ENCODE measurements around the gene SLC6A8.

Gene SLC6A8

DNA sequence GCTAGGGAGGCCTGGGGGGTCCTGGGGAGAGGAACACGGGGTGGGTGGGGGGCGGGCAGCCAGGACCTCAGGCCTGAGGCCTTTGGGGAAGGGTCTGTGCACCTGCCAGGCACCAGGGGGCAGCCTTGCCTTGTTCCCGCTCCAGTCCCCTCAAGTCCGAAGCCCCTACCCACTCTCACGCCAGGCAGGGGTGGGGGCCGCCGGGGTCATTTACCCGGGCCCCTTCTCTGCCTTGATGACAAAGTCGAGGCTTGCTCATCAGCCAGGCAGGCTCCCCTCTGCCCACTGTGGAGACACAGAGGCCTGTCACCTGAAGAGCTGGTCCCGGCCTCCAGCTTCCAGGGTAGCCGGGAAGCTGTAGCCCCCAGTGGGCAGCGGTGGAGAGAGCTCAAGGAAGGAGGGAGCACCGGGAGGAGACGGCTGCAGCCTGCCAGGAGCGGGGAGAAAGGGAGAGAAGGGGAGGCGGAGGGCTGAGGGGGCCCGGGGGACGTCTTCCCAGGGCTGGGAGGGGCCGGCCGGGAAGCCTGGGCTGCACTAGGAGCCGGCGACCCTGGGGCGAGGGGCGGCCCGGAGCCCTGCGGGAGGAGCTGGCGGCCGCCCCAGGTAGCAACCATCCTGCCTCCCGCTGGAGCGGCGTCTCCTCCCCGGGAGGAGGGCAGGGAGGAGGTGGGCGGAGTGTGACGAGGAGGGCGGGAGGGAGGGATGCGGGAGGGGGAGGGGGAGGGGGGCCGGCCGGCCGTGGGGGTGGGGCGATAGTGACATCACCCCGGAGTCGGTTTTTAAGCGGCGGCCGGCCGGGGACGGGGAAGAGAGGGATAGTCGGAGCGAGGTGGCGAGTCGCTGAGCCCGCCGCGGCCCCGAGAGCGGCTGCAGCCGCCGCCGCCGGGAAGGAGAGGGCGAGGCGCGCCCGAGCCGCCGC, at the start of gene SLC6A8:
Gene SLC6A8, plus strand, starts transcription at position 806 of the 919 bp plus-strand sequence. CDS start 649 bp downstream, outside the sequence.
- peak; percentile 64 for DNase-seq

DNA sequence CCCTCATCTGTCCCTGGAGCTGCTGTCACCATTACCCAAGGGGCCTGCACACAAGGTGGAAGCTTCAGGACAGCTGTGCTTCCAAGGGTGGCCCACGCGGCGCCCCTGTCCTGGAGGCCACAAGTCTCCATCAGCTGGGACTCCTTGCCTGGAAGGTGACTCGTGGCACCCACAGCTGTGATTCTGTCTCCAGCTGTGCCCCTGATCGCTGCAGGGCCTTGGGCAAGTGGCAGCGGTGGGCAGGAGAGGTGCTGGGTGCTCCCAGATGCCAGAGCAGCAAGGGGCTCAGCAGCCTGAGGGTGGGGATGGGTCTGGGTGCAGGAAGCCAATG, 49.7 kb upstream of the SLC6A8 start:
- DNase-seq: no peak

DNA sequence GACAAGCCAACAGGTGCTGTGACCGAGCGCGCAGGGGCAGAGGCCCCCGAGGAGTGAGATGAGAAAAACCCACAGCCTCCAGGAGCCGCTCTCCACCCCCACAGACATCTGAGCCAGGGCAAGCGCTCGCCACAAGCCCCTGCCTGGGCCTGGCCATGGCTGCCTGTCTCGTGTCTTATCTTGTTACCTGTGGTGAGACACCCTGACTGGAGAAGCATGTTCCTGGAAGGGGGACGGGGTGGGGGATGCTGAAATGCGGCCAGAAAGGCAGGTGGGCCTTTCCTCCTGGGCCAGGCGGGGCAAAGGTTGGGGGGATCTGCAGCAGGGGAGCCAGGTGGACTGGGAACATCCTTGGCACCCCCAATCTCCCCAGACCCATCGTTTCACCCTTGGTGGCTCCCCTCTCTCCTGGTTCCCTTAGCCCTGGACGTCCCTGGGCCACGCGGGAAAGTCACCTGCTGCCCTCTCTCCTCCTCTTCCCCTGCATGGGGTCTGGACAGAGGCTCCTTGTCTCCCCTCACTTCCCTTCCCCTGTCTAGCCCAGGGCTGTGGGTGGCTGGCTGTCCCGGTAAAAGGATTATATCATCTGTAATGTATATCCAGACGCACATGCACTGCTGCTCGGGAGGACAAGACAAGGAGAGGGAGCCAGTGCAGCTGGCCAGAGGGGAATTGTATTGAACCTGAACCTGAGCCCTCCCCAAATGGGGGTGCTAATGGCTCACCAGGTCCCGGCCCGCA, 49.1 kb upstream of the SLC6A8 start:
- no peak for DNase-seq

DNA sequence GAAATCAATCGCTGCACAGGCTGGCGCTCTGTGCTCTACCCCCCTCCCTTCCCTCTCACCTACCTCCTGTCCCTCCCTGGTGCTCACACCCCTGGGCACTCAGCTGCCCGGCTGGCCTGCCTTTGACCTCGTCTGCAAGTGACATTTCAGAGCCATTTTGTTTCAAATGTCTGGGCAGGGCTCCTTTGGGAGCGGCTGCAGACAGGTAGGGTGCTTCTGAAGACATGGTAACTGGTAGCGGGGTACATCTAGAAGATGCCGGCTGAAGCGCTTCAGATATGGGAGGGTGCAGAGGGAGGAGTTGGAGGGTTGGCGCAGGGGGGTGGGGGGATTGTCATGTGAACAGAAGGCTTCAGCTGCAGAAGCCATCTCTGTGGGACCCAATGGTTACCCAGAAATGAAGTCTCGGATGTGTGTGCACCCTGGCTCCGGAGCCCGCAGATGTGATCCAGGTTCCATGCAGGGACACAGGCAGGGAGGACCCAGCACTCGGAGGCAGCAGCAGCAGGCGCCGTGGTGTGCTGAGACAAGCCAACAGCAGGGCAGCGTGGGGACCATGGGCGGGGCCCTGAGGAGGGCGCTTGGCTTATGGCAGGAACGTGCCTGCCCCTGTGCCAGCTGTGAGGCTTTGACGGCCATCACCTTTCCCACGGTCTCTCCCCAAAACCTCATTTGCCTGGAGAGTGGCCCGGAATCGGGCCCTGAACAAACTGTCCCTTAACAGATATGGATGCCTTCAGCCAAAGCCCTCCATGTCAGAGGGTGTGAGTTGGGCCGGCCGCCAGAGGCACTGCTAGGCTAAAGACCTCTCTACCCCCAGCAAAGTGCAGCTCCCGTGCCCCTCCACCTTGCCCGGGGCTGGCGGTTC, 48.3 kb upstream of the SLC6A8 start:
- no peak for DNase-seq

DNA sequence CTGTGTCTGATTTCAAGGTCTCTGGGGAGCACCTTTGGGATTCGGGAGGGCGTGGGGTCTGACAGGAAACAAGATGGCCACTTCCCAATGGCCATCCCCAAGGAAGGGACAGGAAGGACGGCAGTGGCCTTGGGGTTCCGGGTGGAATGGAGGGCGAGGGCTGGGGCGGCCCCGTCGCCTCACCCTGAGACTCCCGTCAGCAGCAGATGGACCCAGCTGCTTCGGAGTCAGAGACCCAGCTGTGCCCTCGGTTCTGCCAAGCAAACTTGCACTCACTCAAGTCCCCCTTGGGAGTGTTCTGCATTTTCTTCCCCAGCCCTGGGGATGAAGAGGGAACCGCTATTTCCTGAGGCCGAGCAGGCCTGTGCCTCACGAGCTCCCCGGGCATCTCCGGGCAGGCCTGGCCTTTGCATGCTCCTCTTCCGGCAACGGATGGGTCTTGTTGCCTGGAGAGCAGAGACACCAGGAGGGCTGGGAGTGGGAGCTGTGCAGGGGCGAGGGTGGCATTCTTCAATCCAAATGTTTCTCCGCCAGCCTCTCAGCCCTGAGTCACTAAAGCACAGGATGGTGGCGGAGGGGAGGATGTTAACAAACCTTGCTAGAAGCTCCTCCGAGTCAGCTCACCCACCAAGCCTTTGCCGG, 47.6 kb upstream of the SLC6A8 start:
- no peak for DNase-seq

DNA sequence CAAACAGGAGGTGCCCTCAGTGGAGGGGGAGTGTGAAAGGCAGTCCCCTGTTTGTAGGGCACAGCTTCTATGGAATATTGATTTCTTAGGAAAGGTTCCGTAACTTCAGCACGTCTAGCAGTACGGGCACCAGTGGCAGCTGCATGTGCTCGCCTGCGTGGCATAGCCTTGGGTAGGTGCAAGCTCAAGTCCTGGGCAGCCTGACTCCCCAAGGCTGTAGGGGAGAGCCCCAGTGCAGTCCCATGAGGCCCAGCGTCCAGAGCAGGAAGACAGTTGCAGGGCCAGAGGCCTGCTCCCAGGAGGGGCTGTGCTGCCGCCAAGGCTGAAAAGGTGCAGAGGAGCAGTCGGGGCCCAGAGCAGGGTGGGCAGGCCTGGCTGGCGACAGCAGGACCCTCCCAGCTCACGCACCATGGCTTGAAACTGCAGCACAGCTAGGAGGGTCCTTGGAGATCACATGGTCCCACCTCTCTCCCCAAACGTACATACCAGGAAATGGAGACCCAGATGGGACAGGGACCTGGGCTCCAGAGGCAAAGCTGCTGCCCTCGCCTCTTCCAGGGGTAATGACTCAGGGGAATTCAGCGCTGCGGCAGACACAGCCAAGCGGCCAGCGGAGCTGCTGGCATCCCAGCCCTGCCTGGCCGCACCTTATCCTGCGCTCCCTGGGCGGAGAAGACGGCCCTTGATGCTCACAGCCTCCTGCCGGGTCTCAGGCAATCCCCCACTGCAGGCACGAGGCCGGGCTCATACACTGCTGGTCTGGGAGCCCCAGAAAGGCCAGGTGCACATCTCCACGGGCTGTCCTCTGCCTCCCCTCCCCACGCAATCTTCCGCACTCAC, 46.8 kb upstream of the SLC6A8 start:
- DNase-seq: no peak

DNA sequence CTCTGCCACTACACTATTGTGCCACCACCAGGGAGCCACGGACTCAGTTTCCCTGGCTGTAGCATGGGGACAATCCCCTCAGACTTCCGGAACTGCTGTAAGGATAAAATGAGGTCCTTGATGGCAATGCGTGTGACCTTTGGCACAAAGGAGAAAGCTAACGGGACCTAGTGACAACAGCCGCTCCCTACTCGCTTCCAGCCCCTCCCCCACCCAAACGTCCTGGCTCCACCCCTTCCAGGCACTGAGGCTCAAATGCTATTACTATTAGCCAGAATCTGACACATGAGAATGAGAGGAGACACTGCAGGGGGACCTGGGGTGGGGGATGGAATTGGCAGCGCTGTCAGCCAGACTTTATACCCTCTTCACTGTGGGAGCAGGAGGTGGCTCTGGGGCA, 46.1 kb upstream of the SLC6A8 start:
- no peak for DNase-seq

DNA sequence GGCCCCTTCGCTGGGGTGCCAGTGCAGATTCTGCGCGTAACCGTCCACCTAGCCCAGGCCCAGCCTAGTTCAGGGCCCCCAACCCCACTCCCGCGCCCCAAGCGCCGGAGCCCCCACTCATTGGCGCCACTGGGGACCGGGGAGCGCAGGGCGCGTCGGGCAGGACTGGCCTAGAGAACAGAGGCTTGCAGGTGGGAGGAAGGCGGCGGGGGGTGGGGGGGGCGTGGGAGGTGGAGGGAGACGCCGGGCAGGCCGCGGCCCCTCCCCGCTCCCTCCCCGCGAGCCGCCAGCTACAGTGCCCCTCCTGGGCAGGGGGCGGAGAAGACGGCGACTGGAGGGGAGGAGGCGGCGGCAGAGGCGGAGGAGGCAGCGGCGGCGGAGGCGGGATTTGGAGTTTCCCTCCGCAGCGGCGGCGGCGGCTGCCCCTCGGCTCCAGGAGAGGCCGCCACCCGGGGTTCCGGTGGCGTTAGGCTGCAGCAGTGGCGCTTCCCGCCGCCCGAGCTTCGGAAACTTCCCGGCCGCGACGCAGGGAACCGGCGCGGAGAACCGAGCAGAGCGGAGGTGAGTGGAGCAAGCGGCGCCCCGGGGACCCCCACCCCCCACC, 45.6 kb upstream of the SLC6A8 start:
- no peak for DNase-seq

DNA sequence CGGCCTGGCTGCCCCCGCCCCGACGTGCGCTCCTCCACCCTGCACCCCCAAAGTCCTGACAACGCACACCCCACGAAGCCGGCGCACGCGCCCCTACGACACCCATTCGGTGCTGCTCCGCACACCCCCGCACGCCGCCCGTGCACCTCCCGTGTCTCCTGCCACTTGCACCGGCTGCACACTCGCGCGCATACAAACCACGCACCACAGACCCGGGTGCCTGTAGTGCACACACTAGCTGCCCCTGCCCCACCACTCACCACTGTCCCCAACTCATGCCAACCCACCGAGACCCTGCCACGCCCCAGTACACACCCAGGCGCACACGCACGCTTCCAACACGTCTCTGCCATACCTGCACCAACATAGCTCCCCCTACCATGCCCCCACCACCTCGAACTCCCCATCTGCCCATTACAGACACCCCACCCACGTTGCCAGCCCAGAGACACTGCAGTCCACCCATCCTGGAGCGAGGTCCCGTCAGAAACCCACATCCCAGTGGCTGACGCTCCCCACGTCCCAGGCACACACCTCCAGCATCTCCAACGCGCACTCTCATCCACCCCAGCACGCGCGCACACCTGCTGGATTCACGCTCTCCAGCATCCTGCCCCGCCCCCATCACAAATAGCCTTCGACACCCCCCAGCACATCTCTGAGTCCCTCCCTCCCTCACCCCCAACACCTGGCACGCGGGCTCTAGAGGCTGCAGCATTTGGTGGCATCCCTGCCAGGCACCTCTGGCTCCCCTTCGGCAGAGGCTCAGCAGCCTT, 44.9 kb upstream of the SLC6A8 start:
- no peak for DNase-seq

DNA sequence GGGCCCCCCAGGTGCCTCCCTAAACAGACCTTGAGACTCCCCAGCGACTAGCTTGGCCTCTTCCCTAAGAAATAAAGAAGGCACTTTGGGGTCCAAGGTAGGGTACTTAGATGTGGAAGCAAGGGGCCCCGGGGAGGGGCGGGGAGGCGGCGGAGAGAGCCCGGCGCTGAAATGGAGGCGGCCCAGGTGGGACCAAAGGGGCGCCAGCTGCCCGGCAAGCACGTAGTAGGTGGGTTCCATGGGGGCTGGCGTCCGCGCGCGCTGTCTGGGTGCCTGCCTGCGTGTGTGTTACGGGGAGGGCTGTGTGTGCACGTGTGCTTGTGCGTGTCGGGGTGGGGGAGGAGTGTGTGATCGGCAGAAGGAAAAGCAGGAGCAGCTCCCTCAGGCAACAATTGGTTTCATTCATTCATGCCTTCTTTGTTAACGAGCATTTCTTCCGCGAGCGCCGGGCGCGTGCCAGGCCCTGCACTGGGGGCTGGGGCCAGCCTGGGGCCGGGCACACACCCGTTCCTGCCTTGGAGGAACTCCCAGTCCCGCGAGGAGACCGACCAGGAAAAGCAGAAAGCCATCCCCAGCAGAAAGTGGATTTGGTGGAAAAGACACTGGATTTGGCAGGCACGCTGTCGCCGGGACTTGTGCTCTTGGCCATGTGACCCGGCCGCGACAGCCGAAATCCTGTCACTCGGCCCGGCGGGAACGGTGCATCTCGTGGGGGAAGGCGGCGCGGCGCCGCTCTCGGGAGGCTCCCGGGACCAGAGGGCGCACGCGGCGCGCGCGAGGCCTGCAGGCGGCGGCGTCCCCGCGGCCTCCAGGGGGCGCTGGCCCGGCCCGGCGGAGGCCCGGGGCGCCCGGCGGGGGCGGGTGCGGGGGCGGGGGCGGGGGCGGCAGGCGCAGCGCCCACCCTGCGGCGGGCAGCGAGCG, 44.0 kb upstream of the SLC6A8 start:
- peak; percentile 13 for DNase-seq

DNA sequence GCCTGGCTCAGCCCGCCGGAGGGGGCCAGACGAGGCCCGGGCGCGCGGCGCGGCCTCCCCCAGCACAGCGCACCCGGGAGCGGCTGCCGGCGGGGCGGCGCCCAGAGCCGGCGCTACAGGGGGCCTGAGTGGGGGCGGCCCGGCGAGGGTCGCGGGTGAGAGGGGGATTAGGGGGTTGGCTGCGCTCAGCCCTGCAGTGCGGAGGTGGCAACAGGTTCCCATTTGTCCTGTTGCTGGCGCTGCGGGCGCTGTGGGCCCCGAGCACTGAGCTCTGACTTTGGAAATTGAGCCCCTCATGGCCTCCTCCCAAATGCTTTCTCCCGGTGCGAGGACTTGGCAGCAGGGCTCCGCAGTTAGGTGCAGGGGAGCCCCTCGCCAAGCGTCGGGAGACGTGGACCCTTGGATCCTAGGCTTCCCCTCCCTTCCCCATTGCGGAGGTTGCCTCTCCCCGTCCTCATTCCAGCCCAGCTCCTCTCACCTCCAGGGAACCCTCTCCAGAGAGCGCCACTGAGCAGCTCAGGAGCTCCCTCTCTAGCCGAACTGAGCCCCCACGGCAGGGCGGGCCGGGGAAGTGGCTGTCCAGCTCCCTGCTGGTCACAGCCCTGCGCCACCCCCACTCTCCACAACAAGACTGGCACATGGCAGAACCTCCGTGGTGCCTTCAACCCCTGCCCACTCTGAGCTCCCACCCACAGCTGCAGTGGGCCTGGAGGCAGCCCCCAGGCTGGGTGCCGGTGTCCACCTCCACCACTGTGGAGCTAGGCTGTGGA, 43.2 kb upstream of the SLC6A8 start:
- no peak for DNase-seq

DNA sequence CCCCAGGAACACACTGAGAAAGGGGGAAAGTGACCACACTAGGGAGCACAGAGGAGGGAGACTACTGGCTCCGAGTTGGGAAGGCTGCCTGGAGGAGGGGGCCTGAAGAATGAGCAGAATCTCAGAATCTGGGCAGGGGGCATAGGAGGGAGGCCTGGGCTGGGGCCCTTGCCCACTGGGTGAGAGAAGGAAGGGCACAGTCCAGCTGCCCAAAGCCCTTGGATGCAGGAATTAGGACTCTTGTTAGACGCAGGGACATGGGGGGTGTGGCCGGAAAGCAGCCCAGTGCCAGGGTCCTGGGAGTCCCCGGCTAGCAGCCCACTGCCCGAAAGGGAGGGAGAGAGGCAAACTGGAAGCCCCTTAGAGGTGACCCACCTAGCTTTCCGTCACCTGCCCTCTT, 42.6 kb upstream of the SLC6A8 start:
- DNase-seq: no peak

DNA sequence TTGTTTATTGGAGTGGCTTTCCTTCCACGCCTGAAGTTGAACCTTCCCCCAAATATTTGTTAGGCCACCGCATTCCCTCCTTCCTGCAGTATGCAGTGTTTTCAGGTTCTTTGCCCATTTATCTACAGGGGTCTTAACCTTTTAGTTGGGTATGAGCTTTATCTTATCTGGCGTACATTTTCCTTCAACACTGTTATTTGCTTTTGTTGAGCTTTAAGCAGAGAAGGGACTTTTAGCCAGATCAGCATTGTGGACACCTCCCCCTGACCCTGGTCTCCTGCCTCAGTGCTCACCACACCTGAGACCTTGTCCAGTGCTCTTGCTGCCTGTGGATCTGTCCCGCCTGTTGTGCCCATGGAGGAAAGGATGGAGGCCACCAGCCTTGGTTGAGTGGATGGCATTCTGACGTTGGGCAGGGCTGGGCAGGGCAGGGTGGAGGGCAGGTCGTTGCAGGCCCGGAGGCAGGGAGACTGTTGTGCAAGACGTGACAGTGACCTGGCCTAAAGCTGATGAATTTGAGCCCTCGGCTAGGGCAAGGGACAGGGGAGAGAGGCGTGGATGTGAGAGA, 41.7 kb upstream of the SLC6A8 start:
- no peak for DNase-seq

DNA sequence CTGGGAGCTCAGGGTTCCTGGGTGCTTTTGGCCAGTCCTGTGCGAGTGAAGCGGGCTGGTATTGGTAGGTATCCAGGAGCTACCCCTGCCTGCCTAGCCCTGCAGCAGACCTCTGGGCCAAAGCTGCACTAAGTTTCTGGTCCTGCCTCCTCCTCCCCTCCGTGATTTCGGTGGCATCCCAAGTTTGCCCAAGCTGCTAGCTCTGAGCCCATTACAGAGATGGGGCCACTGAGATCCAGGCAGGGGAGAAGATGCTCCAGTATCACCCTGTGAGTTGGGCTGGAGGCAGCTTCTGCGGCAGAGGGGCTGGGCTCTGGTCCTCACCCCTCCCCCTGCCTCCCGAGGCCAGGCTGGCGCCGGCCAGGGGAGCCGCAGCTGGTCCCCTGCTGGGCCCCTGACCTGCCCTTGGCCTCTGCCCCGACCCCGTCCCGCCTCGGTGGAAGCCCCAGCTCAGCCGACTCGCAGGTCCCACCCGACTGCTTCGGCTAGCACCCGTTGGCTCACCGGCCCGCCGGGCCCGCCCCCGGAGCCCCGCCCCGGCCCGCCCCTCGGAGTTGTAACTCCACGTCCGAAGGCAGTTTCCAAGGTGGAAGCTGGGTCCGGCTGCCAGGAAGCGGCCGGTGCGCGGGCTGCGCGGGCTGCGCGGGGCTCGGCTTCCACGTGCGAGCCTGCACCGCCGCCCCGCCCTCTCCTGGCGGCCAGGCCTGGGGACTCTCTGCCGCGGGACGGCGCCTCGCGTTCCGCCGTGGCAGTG, 40.9 kb upstream of the SLC6A8 start, which contains the start of gene DUSP9:
Gene DUSP9, plus strand, starts transcription at position 584 of the 754 bp plus-strand sequence. CDS start 751 bp downstream, outside the sequence.
- peak; percentile 35 for DNase-seq

DNA sequence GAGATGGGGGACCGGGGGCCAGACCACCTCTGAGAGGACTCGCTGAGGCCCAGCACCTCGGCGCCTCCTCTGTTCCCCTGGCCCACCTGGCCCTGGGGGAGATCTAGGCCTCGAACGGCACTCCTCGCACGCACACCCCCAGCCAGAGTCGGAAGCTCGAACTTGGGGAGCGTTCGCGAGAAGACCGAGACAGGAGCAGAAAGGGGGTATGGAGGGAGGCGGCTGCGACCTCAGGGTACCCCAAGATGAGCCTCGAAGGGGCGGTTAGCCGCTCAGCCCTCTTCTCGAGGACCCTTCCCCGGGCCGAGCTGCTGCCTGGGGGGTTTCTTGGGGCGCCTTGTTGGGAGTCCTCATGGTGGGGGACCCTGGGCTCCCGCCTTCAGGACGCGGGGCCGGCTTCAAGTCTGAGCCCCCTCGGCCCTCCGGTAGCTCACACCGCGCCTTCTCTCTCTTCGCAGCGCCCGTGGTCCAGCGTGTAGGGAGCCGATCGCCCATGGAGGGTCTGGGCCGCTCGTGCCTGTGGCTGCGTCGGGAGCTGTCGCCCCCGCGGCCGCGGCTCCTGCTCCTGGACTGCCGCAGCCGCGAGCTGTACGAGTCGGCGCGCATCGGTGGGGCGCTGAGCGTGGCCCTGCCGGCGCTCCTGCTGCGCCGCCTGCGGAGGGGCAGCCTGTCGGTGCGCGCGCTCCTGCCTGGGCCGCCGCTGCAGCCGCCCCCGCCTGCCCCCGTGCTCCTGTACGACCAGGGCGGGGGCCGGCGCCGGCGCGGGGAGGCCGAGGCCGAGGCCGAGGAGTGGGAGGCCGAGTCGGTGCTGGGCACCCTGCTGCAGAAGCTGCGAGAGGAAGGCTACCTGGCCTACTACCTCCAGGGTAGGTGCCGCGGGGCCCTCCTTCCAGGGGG, 40.0 kb upstream of the SLC6A8 start:
- no peak for DNase-seq
